Measurements from ENCODE around the gene BAIAP3.
A peak's percentile ranks its signal among the peaks of the same experiment; 100 is the strongest.

Gene BAIAP3

DNA sequence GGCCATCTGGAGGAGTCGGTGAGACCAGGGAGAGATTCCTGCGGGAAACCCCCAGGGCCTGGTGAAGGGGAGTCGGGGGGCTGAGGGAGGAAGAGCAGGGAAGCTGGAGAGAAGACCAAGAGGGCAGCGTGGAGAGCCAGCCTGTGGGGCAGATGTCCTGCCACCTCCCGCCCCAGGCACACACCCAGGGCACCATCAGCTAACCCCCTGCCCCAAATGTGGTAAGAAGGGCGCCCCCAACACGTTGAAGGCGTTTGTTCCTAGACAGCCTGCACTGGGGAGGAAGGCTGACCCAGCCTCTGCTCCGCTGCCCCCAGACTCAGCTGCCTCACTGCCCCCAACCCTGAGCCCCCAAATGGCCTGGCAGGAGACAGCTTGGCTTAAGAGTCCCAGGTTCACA is 1.3 kb downstream of the BAIAP3 start:
- no peak for DNase-seq (ENCODE audit: low spot score)

DNA sequence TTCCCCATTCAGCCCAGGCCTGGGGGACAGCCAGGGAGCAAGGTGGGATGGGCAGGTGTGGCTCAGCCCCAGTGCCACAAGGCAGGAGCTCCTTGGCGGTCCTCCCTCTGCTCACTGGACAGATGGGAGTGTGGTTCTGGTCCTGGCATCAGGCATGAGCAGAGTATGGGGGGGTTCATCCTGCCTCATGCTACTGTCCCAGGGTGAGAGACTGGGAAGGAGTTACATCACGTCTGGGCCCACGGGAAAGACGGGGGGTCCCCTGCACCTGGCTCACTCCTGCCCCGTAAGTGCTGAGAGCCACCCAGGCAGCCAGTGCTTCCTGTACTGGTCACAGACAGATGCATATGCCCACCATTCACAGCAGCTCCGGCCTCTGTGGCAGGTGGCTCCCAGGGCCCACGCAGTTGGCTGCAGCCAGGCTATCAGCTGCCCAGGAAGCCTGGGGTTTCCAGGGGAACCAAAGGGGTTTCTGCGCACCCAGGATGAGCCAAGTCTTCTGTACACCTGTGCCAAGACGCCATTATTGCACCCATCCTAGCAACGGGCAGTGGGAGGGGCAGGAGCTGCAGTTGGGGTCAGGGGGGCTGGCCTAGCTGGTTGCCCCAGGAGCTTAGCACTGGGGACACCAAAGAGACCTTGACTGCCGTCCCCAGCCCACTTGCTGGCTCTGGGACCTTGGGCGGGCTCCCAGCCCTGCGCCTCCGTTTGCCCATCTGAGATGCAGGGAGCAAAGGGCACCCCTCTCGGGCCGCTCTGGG is 1.9 kb downstream of the BAIAP3 start:
- no peak for DNase-seq (ENCODE audit: low spot score)

DNA sequence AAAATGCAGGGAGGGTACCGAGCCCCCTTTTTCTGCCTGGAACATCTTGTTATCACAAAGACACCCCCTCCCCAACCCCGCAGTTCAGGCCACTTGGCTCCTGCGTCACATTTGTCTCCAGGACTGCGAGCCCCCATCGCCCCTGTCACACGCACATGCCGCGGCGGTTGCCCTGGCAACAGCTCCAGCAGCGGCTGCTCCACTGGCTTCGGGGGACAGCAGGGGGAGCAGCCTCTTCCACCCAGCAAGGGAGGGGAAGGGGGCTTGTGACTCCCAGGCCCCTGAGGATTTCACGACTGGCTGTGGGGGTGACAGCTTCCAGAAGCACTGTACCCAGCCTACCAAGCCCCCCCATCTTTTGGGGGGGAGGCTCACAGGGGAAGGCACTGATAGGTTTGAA is 2.6 kb downstream of the BAIAP3 start:
- no peak for DNase-seq (ENCODE audit: low spot score)

DNA sequence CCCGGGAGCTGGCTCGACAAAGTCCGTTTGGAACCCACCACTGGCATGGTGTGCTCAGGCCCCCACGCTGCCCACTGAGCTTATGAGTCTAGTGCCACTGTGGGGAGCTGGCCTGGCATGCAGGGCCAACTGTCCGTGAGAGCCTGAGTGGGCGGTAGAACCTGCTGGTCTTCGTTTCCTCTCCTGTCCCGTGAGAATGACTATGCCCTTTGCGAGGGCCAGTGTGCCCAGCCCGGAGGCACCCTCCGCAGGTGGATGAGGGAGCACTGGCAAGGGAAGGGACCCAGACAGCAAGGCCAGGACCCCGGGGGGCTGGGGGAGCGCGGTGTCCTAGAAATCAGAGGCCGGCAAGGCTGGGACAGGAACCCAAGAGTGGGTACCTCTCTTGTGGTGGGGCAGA is 3.2 kb downstream of the BAIAP3 start:
- DNase-seq (ENCODE audit: low spot score): no peak

DNA sequence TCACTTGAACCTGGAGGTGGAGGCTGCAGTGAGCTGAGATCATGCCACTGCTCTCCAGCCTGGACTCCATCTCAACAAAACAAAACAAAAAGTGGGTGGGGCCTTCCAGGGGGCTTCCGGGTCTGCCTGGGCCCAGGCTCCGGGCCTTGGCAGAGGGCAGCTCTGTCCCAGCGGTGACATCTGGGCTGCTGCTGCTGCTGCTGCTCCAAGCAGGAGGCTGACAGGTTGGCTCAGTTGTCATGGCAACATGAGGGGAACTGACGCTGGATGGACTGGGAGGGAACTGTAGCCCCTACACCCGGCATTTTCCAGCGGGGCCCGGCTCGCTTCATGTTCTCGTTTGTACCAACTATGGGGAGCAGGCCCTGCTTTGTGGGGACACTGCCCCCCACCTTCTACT is 4.0 kb downstream of the BAIAP3 start:
- no peak for DNase-seq (ENCODE audit: low spot score)

DNA sequence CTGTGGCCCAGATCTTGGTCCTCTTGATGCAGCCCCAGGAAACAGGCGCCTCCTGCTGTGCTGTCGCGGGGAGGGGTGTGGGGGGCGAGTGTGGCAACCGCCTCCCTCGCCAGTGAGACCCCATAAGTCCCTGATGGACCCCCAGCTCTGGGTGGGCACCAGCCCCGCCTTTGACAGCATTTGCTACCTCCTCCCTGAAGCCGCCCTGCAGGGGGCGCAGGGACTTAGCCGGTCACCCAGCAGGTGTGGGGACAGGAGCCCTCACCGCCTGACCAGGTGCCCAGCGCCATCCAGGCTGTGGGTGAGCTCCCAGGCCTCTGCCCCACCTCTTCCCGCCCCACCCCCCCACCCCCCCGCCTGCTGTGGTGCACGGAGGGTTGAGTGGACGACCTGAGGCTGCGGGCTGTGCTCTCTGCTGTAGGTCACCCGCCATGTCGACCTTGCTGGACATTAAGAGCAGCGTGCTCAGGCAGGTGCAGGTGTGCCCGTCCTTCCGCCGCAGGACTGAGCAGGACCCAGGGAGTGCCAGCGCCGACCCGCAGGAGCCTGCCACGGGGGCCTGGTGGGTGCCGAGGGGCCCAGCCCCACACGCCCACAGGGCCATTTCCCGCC is 4.8 kb downstream of the BAIAP3 start:
- DNase-seq (ENCODE audit: low spot score): no peak

DNA sequence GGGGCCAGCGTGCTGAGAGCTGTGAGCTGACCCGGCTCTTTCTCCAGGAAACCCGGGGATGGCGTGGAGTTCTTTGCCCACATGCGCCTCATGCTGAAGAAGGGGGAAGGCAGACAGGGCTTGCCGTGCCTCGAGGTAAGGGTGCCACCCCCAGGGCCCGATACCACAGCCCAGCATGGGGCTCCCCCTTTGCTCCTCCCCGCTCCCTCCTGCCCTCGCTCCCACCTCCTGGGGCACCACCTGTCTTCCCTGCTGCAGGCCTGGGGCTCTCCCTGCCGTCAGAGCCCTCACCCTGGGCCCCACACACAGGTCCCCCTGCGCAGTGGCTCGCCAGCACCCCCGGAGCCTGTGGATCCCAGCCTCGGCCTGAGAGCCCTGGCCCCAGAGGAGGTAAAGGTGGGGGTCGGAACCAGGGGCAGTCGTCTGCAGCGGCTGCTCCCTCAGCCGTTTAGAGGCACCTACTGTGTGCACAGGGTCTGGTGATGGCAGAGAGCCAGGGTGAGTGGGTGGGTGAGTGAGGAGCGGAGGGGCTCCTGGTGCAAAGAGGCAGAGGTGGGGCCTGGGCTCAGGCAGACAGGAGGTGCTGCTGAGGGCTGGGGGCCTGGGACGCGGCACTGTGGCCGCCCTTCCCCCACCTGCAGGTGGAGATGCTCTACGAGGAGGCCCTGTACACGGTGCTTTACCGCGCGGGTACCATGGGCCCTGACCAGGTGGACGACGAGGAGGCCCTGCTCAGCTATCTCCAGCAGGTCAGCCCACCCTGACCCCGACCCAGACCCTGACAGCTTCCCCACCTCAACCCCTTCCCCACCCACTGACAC is 5.6 kb downstream of the BAIAP3 start:
- no peak for DNase-seq (ENCODE audit: low spot score)

DNA sequence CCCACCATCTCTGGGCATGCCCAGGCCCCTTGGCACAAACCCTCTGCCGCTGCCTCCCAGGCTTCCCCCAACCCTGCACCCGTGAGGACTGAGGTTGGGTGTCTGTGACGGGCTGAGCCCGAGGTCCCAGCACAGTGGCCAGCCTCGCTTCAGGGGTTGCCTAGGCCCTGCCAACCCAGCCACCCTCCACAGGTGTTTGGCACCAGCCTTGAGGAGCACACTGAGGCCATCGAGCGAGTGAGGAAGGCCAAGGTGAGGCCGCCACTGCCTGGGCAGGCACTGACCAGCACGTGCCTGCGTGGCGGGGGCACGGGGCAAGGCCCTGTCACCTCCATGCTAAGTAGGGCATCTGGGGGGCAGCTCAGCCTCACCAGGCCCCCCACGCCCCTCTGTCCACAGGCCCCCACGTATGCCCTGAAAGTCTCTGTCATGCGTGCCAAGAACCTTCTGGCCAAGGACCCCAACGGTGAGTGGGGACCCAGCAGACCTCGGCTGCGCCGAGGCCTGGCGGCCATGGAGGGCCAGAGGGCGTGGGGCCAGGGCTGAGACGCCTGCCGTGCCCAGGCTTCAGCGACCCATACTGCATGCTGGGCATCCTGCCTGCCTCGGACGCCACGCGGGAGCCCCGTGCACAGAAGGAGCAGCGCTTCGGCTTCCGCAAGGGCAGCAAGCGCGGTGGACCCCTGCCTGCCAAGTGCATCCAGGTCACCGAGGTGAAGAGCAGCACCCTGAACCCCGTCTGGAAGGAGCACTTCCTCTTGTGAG is 7.5 kb downstream of the BAIAP3 start:
- no peak for DNase-seq (ENCODE audit: low spot score)

DNA sequence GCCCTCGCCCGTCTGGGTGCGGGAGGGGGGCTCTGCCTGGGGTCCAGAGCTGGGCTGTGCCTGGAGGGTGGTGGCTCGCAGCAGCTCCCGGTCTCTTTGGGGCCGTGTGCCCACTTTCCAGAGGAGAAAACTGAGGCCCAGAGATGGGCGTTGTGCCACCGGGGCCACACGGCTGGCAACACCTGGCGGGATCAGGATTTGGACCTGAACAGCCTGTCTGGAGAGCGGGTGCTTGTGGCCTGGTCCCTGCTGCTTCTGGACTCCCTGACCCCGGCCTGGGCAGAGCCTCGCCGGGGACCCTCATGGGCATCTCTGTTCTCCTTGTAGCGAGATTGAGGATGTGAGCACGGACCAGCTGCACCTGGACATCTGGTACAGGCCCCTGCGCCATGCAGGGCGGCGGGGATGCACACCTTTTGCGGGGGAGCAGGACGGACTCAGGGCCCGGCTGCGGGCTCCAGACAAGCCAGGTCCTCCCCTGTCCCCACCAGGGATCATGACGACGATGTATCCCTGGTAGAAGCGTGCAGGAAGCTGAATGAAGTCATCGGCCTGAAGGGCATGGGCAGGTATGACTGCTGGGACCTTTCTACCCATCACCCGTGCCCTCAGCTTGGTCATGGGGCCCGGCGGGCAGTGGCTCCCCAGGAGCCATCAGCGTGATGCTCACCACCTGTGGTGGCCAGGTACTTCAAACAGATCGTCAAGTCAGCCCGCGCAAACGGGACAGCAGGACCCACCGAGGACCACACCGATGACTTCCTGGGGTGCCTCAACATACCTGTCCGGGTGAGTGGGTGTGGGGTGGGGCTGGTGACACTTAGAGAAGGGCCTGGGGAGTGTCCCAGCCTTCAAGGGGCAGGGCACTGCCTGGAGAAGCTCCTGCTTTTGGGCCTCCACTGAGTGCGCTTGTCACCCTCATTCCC is 8.3 kb downstream of the BAIAP3 start:
- no peak for DNase-seq (ENCODE audit: low spot score)

DNA sequence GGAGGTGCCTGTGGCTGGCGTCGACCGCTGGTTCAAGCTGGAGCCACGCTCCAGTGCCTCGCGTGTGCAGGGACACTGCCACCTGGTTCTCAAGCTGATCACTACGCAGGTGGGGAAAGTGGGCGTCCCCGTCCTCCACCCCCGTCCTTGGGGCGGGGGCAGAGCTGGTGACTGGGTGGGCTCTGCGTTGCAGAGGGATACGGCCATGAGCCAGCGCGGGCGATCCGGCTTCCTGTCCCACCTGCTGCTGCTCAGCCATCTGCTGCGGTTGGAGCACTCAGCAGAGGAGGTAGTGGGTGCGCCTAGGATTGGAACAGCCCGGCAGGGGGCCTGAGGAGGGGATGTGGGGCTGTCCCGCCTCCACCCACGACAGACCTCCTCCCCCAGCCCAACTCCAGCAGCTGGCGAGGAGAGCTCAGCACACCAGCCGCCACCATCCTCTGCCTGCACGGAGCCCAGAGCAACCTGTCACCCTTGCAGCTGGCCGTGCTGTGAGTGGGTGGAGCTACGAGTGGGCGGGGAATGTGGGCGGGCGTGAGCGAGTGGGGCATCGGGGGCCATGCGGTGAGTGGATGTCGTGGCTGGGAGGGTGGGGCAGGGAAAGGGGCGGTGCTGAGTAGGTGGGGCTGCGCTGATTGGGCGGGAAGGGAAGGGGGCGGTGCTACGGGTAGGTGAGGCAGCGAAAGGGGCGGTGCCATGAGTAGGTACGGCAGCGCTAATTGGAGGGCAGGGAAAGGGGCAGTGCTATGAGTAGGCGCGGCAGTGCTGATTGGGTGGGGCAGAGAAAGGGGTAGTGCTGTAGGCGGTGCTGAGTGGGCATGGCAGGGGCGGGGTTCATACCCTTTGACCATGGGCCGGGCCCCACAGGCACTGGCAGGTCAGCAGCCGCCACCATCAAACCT is 9.3 kb downstream of the BAIAP3 start:
- peak; percentile 98 for DNase-seq (ENCODE audit: low spot score)

DNA sequence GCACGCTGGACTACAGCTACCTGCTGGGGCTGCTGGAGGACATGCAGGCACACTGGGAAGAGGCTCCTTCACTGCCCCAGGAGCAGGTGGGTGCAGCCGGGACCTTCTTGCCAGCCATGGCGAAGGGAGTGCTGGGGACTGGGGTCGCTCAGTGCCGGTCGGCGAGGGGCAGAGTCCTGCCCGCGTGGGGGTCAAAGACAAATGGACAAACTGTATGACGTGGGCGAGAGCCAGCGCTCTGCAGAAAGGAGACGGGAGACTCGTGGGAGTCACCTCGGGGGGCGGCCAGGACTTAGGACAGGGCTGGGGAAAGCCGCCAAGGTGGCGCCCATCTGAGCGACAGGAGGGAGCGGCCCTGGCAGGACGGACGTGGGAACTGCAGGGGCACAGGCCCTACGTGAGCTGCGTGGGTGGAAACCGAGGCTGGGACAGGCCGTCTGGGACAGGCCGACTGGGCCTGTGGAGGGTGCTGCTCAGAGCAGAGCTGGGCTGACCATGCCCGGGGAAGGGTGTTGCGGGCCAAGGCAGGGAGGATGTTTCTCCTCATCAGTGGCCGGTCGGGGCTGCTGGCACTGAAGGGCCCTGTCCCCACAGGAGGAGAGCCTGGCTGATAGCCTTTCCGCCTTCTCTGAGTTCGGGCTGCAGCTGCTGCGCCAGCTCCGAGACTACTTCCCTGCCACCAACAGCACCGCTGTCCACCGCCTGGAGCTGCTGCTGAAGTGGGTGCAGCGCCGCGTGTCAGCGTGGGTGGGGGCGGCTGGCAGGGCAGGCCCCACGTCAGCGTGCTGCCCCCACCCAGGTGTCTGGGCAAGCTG is 10.2 kb downstream of the BAIAP3 start:
- no peak for DNase-seq (ENCODE audit: low spot score)

DNA sequence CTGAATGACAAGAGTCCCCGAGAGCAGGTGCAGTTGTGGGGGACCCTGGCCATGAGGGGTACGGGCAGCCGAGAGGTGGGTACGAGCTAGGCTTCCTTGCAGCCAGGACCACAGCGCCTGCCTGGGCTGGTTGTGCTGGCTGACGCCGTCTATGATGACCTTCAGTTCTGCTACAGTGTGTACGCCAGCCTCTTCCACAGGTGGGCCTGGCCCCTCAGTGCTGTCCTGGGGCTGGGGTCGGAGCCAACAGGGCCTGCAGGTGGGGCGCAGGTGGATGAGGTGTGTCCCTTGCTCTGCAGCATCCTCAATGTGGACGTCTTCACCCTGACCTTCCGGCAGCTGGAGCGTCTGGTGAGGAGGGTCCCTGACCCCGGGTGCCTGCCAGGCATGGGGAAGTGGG is 11.1 kb downstream of the BAIAP3 start:
- DNase-seq (ENCODE audit: low spot score): no peak

DNA sequence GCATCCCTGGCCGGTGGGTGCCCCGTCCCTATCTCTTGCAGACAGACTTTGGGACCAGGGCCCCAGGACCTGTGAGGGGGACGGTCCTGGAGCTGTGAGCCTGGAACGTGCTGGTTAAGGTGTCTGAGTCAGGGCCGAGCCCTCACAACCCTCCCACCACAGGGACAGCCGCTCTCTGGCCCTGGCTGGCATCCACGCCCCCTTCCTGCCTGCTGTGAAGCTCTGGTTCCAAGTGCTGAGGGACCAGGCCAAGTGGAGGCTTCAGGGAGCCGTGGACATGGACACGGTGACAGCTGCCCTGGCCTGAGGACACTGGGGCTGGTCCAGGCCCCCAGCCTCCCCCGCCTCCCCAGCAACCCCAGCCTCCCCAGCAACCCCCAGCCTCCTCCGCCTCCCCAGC is 11.6 kb downstream of the BAIAP3 start:
- no peak for DNase-seq (ENCODE audit: low spot score)

DNA sequence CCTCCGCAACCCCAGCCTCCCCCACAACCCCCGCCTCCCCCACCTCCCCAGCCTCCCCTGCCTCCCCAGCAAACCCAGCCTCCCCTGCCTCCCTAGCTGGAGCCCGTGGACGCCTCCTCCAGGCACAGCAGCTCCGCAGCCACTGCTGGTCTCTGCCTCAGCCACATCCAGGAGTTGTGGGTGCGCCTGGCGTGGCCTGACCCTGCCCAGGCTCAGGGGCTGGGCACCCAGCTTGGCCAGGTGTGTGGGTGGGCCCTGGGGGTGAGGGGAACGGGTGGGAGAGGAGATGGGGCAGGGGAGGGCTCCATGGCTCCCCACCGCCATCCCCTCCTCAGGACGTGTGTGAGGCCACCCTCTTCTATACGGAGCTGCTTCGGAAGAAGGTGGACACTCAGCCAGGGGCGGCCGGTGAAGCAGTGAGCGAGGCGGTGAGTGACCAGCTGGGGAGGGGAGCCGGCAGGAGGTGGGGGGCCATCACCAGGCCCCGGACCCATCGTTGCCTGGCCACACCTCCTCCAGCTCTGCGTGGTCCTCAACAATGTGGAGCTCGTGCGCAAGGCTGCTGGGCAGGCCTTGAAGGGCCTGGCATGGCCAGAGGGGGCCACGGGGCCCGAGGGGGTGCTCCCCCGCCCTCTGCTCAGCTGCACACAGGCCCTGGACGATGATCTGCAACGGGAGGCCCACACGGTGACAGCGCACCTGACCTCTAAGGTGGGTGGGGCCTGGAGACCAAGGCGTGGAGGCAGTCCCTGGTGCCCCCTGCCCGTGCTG is 12.4 kb downstream of the BAIAP3 start:
- DNase-seq (ENCODE audit: low spot score): no peak

DNA sequence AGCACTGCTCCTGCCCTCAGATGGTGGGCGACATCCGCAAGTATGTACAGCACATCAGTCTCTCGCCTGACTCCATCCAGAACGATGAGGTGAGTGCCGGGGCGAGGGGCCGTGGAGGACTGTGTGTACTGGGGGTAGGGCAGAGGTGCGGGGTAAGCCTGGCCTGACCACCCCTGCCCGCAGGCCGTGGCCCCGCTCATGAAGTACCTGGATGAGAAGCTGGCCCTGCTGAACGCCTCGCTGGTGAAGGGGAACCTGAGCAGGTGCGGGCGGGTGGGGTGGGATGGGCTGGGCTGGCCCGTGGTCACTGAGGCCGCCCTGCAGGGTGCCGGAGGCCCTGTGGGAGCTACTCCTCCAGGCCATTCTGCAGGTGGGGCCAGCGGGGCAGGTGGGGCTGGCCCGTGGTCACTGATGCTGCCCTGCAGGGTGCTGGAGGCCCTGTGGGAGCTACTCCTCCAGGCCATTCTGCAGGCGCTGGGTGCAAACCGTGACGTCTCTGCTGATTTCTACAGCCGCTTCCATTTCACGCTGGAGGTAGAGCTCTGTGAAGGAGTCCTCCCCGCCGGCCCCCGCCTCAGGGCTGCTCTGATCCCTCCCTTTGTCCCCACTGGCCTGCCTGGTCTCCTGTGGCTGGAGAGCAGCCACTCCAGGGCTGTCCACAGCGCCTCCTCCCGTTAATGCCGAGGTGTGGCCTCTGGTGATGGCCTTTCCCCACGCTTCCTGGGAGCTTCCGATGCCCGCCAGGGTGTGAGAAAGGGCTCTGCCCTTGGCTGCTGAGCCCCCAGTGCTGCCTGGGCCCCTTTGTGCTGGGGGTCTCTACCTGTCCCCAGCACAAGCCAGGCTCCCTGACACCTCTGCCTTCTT is 13.2 kb downstream of the BAIAP3 start:
- no peak for DNase-seq (ENCODE audit: low spot score)

DNA sequence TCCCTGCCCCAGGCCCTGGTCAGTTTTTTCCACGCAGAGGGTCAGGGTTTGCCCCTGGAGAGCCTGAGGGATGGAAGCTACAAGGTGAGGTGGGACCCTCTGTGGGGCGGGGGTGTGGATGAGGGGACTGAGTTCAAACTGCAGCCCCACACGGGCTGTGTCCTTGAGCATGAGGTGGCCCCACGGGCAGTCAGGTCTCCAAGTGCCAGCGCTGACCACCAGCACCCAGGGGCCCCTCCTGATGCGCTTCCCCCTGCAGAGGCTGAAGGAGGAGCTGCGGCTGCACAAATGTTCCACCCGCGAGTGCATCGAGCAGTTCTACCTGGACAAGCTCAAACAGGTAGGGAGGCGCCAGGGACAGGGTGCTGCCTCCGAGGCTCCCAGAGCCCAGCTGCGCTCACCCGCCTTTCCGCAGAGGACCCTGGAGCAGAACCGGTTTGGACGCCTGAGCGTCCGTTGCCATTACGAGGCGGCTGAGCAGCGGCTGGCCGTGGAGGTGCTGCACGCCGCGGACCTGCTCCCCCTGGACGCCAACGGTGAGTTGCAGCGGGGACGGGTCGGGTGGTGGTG is 13.9 kb downstream of the BAIAP3 start:
- no peak for DNase-seq (ENCODE audit: low spot score)

DNA sequence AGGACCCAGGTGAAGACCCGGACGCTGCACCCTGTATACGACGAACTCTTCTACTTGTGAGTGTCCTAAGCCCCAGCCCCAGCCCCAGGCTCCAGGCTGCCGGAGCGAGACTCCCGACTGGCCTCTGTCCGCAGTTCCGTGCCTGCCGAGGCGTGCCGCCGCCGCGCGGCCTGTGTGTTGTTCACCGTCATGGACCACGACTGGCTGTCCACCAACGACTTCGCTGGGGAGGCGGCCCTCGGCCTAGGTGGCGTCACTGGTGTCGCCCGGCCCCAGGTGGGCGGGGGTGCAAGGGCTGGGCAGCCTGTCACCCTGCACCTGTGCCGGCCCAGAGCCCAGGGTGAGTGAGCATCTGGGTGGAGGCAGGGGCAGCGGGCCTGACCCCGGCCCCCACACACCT is 14.5 kb downstream of the BAIAP3 start:
- DNase-seq (ENCODE audit: low spot score): no peak
